Occipital lobe (tissue), 2 donors: ENCODE data around the gene RELL1. TPM values are rescaled to one million over a fixed set of nuclear protein-coding genes. Genes with fewer than 3 reads are reported as not detected.
"Not testable (repeated sequence)": the region's sequence is repeated elsewhere in the genome, so short reads cannot be mapped to it uniquely, and the experiment has no call there.

Source experiments
- DNase-seq: peaks from one replicate; lab custom pipeline; 2025; lab: John Stamatoyannopoulos, UW
- total RNA-seq: library from RNA; depleted of rRNA; stranded (reverse); fragments of >200 nt; gene quantifications from one replicate; pipeline ENCODE4 v1.2.3, GENCODE V29; 2014

Gene RELL1
- total RNA-seq, 1 donor from 2014 or later = 40.6 TPM

DNA sequence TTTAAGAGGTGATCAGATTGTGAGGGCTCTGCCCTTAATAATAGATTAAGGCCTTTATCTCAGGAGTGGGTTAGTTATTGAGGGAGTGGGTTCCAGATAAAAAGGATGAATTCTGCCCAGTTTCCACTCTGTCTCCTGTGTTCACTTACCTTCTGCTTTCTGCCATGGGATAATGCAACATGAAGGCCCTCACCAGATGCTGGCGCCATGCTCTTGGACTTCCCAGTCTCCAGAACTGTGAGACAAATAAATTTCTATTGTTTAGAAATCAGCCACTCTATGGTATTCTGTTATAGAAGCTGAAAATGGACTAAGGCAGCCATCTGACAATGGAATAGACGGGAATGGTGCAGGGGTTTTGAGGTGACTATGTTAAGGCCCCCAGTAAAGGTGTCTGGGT lies 6.9 kb upstream of the RELL1 start:
- DNase-seq = no peak

GRCh38 chr4:37690976-37691375 lies 4.8 kb upstream of the RELL1 start:
- no peak for DNase-seq

- DNase-seq = no peak
These were observed 3.3 kb upstream of the RELL1 start for GRCh38 chr4:37689353-37690095.

DNA sequence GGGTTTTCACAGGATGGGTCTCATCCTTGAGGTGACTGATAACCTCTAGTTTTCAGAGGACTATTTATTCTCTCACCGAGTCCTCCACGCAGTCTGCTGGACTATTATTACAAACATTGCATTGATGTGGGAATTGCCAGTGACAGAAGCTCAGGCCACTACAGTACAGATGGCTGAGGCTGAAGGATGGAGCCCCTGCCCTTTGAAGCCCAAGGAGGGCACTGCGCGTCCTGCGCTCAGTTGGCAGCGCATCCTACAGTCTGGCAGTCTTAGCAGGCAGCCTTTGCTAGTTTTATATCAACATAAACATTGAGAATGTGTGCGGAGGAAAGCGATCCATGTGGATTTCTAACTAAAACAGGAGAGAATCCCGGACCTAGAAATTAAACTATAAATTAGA lies 1.5 kb upstream of the RELL1 start:
- no peak for DNase-seq

DNA sequence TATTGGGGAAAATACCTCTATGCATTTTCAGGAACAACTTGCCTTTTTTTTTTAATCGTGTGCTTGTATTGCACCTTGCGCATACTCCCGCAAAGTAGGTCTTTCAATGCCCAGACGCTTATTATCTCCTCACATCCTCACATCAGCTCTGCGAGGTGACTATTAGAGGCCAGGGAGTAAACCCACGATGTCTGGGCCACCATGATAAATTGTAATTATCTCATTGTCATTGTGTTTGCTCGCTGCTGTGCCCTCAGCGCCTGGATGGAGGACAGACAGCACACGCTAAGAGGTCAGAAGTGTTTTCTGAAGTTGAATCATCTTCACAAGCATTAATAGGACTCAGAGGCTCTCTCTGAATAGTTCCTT lies 1.0 kb upstream of the RELL1 start:
- DNase-seq = no peak

DNA sequence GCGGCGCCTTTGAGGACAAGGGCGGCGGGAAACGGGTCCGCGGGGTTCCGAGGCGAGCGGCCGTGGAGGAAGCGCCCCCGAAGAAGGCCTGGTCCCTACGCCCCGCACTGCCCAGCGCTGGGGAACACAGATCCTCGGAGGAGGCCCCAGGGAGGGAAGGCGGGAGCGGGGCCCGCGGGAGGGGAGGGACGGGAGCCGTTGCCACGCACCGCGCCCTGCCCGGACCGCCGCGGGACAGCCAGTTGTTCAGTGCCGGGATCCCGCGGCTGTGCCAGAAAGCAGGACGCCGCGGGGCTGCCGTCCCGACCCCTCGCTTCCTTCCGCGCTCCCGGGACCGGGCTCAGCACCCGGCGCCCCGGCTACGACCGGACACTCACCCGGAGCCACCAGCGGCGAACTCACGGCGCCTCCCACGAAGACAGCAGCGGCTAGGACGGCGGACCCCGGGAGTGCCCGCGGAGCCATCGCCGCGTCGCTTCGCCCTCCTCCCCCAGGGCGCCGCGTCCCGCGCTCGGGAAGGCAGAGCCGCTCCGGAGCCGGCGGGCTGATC lies 278 bp downstream of the RELL1 start:
- DNase-seq = no peak

- DNase-seq = no peak
These were observed 884 bp downstream of the RELL1 start for GRCh38 chr4:37685161-37685822.

GRCh38 chr4:37684154-37684553 lies 2.0 kb downstream of the RELL1 start:
- DNase-seq = no peak

GRCh38 chr4:37682701-37683401 lies 3.3 kb downstream of the RELL1 start:
- no peak for DNase-seq

DNA sequence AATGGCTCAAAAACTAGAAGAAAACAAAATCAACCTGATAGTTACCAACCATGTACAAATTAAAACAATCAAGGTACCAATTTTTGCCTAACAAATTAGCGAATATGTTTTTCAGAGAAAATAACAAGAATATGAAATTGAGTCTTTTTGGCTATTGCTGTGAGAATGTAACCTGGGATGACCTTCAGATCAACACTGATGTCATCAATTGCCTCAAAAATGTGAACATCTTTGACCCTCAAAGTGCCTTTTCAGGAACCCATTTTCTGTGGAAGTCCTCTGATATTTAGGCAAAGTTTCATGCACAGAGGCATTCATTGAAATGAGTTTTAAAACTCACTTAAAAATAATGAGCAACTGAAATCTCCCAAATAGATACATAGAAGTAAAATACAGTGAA lies 6.1 kb downstream of the RELL1 start:
- DNase-seq = no peak

DNA sequence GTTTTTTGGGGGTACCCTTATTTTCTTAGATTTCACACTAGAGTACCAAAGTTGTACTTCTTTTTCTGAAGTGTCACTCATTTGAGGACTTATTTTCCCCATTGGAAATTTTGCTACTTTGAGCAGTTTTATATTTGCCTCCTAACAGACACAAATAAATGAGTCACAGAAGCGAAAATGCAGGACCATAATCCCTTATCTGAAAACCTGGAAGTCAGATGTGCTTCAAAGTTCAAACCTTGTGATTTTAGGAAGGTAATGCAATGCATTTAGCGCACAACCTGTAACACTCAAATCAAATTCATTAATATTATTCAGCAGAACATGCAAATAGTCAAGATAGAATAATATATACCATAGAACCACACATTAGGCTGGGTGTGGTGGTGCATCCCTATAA lies 6.9 kb downstream of the RELL1 start:
- DNase-seq = no peak

- no peak for DNase-seq
These were observed 7.6 kb downstream of the RELL1 start for GRCh38 chr4:37678624-37679023.

GRCh38 chr4:37675587-37676290 lies 10.4 kb downstream of the RELL1 start:
- DNase-seq = no peak

- no peak for DNase-seq
These were observed 11.7 kb downstream of the RELL1 start for GRCh38 chr4:37674439-37674838.

GRCh38 chr4:37673538-37674192 lies 12.5 kb downstream of the RELL1 start:
- DNase-seq = no peak

DNA sequence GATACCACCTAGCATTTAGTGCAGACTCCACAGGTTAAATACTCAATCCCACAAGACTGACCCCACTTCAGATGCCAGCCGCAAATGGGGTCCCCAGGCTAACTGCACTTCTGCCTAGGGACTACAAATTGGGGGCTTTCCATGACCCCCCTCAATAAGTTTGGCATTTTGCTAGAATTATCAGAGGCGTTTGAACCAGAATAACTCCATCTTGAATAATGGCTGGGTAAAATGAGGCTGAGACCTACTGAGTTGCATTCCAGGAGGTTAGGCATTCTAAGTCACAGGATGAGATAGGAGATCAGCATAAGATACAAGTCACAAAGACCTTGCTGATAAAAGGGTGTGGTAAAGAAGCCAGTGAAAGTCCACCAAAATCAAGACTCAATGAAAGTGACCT lies 15.1 kb downstream of the RELL1 start:
- no peak for DNase-seq

- DNase-seq = no peak
These were observed 15.9 kb downstream of the RELL1 start for GRCh38 chr4:37670249-37670648.

- DNase-seq = not testable (repeated sequence)
These were observed 17.1 kb downstream of the RELL1 start for GRCh38 chr4:37669124-37669523.

DNA sequence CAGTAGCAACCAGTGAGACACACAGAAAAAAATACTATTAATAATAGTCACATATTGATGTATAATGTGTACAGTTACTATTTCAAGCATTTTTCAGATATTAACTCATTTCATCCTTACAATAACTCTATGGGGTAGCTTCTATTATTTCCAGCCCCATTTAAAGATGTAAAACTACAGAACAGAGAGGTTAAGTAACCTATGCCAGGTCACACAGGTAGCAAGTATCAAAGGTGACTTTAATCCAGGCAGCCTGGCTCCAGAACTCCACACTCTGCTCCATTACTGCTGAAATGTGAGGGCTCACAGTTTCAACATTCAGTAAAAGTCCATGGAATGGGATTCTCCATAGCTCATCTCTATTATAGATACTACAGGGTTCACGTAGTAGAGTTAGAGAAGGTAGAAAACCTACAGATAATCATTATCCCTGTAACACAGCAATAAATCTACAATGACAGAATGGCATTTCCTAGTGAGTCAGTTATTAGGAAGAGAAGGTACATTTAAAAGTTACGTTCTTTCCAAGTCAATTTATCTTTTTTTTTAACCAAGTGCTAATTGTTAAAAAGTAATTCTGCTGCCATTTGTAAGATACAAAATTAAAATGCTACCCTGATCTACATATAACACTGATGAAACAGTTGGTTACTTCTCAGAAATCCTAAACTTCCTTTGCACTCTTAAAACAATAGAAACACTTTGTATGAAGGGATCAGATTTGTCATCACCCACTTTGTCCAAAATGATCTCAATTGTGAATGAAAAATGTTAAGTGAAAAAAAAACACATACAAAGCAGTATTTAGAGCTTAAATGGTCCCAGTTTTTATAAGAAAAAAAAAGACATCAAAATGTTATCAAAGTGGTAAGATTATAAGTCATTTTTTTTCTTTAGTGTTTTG lies 18.7 kb downstream of the RELL1 start:
- no peak for DNase-seq

GRCh38 chr4:37666625-37667071 lies 19.5 kb downstream of the RELL1 start:
- no peak for DNase-seq
